H1 (cell line): Measurements from ENCODE around the gene BZW2.

Experiments used
- CREB1 ChIP-seq: IDR thresholded peaks from 2 replicates; pipeline ENCODE4 v1.6.1; 2012; ENCODE audit warnings: inconsistent platforms
- EP300 ChIP-seq, 2 experiments: IDR thresholded peaks; 1 replicate in 1 of 2; 2 replicates in 1 of 2; pipeline ENCODE4 v1.6.1; 2011 to 2012; ENCODE audit warnings: low read depth in 2 of 2, low read length in 2 of 2, mild to moderate bottlenecking in 2 of 2, borderline replicate concordance in 1 of 2, inconsistent platforms in 1 of 2, moderate library complexity in 1 of 2
- EZH2 ChIP-seq: fragments of 200-600 bp; sonication (generic); IDR thresholded peaks from 2 replicates; pipeline ENCODE4 v1.7.1; 2012; ENCODE audit warnings: low read depth, mild to moderate bottlenecking, moderate library complexity, low read length, inconsistent platforms; ENCODE audit not compliant: severe bottlenecking
- GABPA ChIP-seq: IDR thresholded peaks from 2 replicates; pipeline ENCODE4 v1.6.1; 2011; ENCODE audit warnings: mild to moderate bottlenecking, low read length, moderate library complexity, borderline replicate concordance; ENCODE audit not compliant: insufficient read depth
- KDM1A ChIP-seq: fragments of 200-600, 300-600 bp; sonication (generic); IDR thresholded peaks from 2 replicates; pipeline ENCODE4 v1.7.1; 2016; ENCODE audit warnings: mild to moderate bottlenecking, low read length, borderline replicate concordance
- NANOG ChIP-seq: IDR thresholded peaks from 2 replicates; pipeline ENCODE4 v1.6.1; 2011; ENCODE audit warnings: low read length, low read depth, mild to moderate bottlenecking, inconsistent platforms; ENCODE audit not compliant: insufficient read depth, poor library complexity, severe bottlenecking
- POLR2A ChIP-seq, 2 experiments: IDR thresholded peaks; 1 replicate in 1 of 2; 2 replicates in 1 of 2; pipeline ENCODE4 v1.6.1; 2011; ENCODE audit warnings: low read depth in 2 of 2, low read length in 2 of 2, mild to moderate bottlenecking in 2 of 2; ENCODE audit errors: control extremely low read depth in 1 of 2
- RFX5 ChIP-seq: IDR thresholded peaks from 2 replicates; pipeline ENCODE4 v1.6.1; 2011; ENCODE audit warnings: low read depth, low read length, improper control_type of control experiment, borderline replicate concordance
- SIN3A ChIP-seq, 2 experiments: IDR thresholded peaks in 1 of 2; conservative IDR thresholded peaks in 1 of 2; 2 replicates each; pipeline ENCODE4 v1.6.1; 2011 to 2012; ENCODE audit warnings: low read length in 2 of 2, improper control_type of control experiment in 1 of 2, low read depth in 1 of 2, mild to moderate bottlenecking in 1 of 2
- TF ChIP-seq, protein P1 (sequence below), 3 experiments: IDR thresholded peaks; 1 replicate in 2 of 3; 2 replicates in 1 of 3; pipeline versions ENCODE4 v1.5.1 to v1.6.1; 2011; ENCODE audit warnings: low read length in 3 of 3, mild to moderate bottlenecking in 3 of 3, inconsistent platforms in 2 of 3, low read depth in 1 of 3, moderate library complexity in 1 of 3; ENCODE audit not compliant: insufficient read depth in 1 of 3; ENCODE audit errors: control extremely low read depth in 1 of 3

- TF ChIP-seq EZH2 (no peak), CREB1 (no peak), SIN3A (conservative IDR thresholded peaks at IDR 0.05 in 1 of 2, IDR thresholded peaks at IDR 0.05 in 1 of 2; ENCODE audit: low read depth in 1 of 2, low read length in 2 of 2) (no peak), KDM1A (no peak), POLR2A (IDR thresholded peaks at IDR 0.05; ENCODE audit: control extremely low read depth in 1 of 2, low read depth in 2 of 2, low read length in 2 of 2) (no peak), EP300 (IDR thresholded peaks at IDR 0.05; ENCODE audit: borderline replicate concordance in 1 of 2, low read depth in 2 of 2, low read length in 2 of 2) (no peak), NANOG (no peak), RFX5 (no peak), GABPA (no peak)
- TF ChIP-seq, protein P1, sequence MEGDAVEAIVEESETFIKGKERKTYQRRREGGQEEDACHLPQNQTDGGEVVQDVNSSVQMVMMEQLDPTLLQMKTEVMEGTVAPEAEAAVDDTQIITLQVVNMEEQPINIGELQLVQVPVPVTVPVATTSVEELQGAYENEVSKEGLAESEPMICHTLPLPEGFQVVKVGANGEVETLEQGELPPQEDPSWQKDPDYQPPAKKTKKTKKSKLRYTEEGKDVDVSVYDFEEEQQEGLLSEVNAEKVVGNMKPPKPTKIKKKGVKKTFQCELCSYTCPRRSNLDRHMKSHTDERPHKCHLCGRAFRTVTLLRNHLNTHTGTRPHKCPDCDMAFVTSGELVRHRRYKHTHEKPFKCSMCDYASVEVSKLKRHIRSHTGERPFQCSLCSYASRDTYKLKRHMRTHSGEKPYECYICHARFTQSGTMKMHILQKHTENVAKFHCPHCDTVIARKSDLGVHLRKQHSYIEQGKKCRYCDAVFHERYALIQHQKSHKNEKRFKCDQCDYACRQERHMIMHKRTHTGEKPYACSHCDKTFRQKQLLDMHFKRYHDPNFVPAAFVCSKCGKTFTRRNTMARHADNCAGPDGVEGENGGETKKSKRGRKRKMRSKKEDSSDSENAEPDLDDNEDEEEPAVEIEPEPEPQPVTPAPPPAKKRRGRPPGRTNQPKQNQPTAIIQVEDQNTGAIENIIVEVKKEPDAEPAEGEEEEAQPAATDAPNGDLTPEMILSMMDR (IDR thresholded peaks at IDR 0.05; ENCODE audit: control extremely low read depth in 1 of 3, insufficient read depth in 1 of 3, low read depth in 1 of 3, low read length in 3 of 3), result no peak
Observed at GRCh38 chr7:16688249-16688648, 42.3 kb downstream of the BZW2 start.
